ENCODE measurements around the gene TUBA4B. TPM values are rescaled to one million over a fixed set of nuclear protein-coding genes. Genes with fewer than 3 reads are reported as not detected.

Gene TUBA4B
- total and polyA plus RNA-seq, 2 experiments from 2014 or later, result not detected

- peak overlapping the region; percentile 49 for H3K4me2 ChIP-seq (ENCODE audit: unreplicated experiment)
- H2AFZ ChIP-seq, result no peak overlapping the region
- peak overlapping the region; percentile 36 for H3K4me3 ChIP-seq
- 32 to 46% methylated on average over 3 of the region's 3 CpGs for WGBS, 2 experiments (ENCODE audit: low coverage in 1 of 2, low lambda C conversion rate in 2 of 2, missing lambda C conversion rate in 2 of 2)
- peak overlapping the region; percentile 91 for H3K27ac ChIP-seq
- H3F3A ChIP-seq (ENCODE audit: insufficient read depth), result peaks cover 26% of the 10 kb centered on the region
- no peaks in the 10 kb centered on the region for H3K36me3 ChIP-seq (ENCODE audit: low read depth)
- H3K79me2 ChIP-seq (ENCODE audit: insufficient read depth), result no peaks in the 10 kb centered on the region
- H3K4me1 ChIP-seq (ENCODE audit: insufficient read depth), result peaks cover 38% of the 10 kb centered on the region
- H3K9me2 ChIP-seq (ENCODE audit: insufficient read depth), result no peaks in the 10 kb centered on the region
- no peaks in the 10 kb centered on the region for H3K27me3 ChIP-seq (replicated peaks; ENCODE audit: insufficient read depth)
- no peaks in the 10 kb centered on the region for H3K9me3 ChIP-seq (ENCODE audit: low read depth)
- H3K9ac ChIP-seq, result peak overlapping the region; percentile 66
- DNase-seq, result peak; percentile 74
- in situ Hi-C loops (cut with MboI), result no loop called here
- no peak for TF ChIP-seq EZH2phosphoT487 (IDR thresholded peaks at IDR 0.05; ENCODE audit: insufficient read depth, low read depth)
- TF ChIP-seq EZH2 (IDR thresholded peaks at IDR 0.05; ENCODE audit: insufficient read depth, poor library complexity, severe bottlenecking), result no peak
- no peaks in the 10 kb centered on the region for H4K20me1 ChIP-seq (ENCODE audit: insufficient read depth)
Measured at GRCh38 chr2:219273937-219274336, 20.9 kb downstream of the TUBA4B start.

GRCh38 chr2:219274361-219274921 lies 21.4 kb downstream of the TUBA4B start:
- H3K9ac ChIP-seq, result peak overlapping the region; percentile 66
- peak; percentile 97 for DNase-seq
- no peaks in the 10 kb centered on the region for H3K9me3 ChIP-seq (ENCODE audit: low read depth)
- peak overlapping the region; percentile 49 for H3K4me2 ChIP-seq (ENCODE audit: unreplicated experiment)
- no peaks in the 10 kb centered on the region for H3K9me2 ChIP-seq (ENCODE audit: insufficient read depth)
- no peak overlapping the region for H2AFZ ChIP-seq
- H4K20me1 ChIP-seq (ENCODE audit: insufficient read depth), result no peaks in the 10 kb centered on the region
- no peaks in the 10 kb centered on the region for H3K79me2 ChIP-seq (ENCODE audit: insufficient read depth)
- H3K27me3 ChIP-seq (replicated peaks; ENCODE audit: insufficient read depth), result no peaks in the 10 kb centered on the region
- H3K27ac ChIP-seq, result peak overlapping the region; percentile 91
- peaks cover 38% of the 10 kb centered on the region for H3K4me1 ChIP-seq (ENCODE audit: insufficient read depth)
- WGBS, 2 experiments (ENCODE audit: low coverage in 1 of 2, low lambda C conversion rate in 2 of 2, missing lambda C conversion rate in 2 of 2), result 19 to 39% methylated on average over 6 of the region's 6 CpGs
- in situ Hi-C loops (cut with MboI), result no loop called here
- no peak for TF ChIP-seq EZH2 (IDR thresholded peaks at IDR 0.05; ENCODE audit: insufficient read depth, poor library complexity, severe bottlenecking)
- no peak for TF ChIP-seq EZH2phosphoT487 (IDR thresholded peaks at IDR 0.05; ENCODE audit: insufficient read depth, low read depth)
- H3F3A ChIP-seq (ENCODE audit: insufficient read depth), result peaks cover 26% of the 10 kb centered on the region
- H3K4me3 ChIP-seq, result peak overlapping the region; percentile 36
- no peaks in the 10 kb centered on the region for H3K36me3 ChIP-seq (ENCODE audit: low read depth)

- in situ Hi-C loops (cut with MboI), result no loop called here
- Histone ChIP-seq H3K4me1 (ENCODE audit: insufficient read depth) (peaks cover 39% of the 10 kb centered on the region), H3K9me2 (ENCODE audit: insufficient read depth) (no peaks in the 10 kb centered on the region), H3K4me3 (no peak overlapping the region), H3K27ac (peak overlapping the region; percentile 97), H4K20me1 (ENCODE audit: insufficient read depth) (no peaks in the 10 kb centered on the region), H3K36me3 (ENCODE audit: low read depth) (no peaks in the 10 kb centered on the region), H2AFZ (peak overlapping the region; percentile 68), H3K9ac (peak overlapping the region; percentile 97), H3K4me2 (ENCODE audit: unreplicated experiment) (peak overlapping the region; percentile 83), H3K27me3 (replicated peaks; ENCODE audit: insufficient read depth) (no peaks in the 10 kb centered on the region), H3K79me2 (ENCODE audit: insufficient read depth) (peaks cover 15% of the 10 kb centered on the region; the same call in 1 of the 2 replicates), H3K9me3 (ENCODE audit: low read depth) (no peaks in the 10 kb centered on the region), H3F3A (ENCODE audit: insufficient read depth) (peaks cover 26% of the 10 kb centered on the region)
- no peak for TF ChIP-seq EZH2phosphoT487 (IDR thresholded peaks at IDR 0.05; ENCODE audit: insufficient read depth, low read depth)
- TF ChIP-seq EZH2 (IDR thresholded peaks at IDR 0.05; ENCODE audit: insufficient read depth, poor library complexity, severe bottlenecking), result no peak
- peak; percentile 91 for DNase-seq
- 25 to 26% methylated on average over 25 of the region's 25 CpGs for WGBS, 2 experiments (ENCODE audit: low coverage in 1 of 2, low lambda C conversion rate in 2 of 2, missing lambda C conversion rate in 2 of 2)
Measured at GRCh38 chr2:219277703-219278654, 24.9 kb downstream of the TUBA4B start.

GRCh38 chr2:219278655-219279150 lies 25.7 kb downstream of the TUBA4B start:
- peak overlapping the region; percentile 83 for H3K4me2 ChIP-seq (ENCODE audit: unreplicated experiment)
- no peaks in the 10 kb centered on the region for H3K9me3 ChIP-seq (ENCODE audit: low read depth)
- no peaks in the 10 kb centered on the region for H3K9me2 ChIP-seq (ENCODE audit: insufficient read depth)
- peaks cover 22% of the 10 kb centered on the region for H3F3A ChIP-seq (ENCODE audit: insufficient read depth)
- H2AFZ ChIP-seq, result peak overlapping the region; percentile 68; the same call in 1 of the 2 replicates
- WGBS, 2 experiments (ENCODE audit: low coverage in 1 of 2, low lambda C conversion rate in 2 of 2, missing lambda C conversion rate in 2 of 2), result 32 to 56% methylated on average over 6 to 9 of the region's 9 CpGs
- in situ Hi-C loops (cut with MboI), result no loop called here
- peak overlapping the region; percentile 97 for H3K27ac ChIP-seq
- H4K20me1 ChIP-seq (ENCODE audit: insufficient read depth), result no peaks in the 10 kb centered on the region
- H3K27me3 ChIP-seq (replicated peaks; ENCODE audit: insufficient read depth), result no peaks in the 10 kb centered on the region
- DNase-seq, result no peak
- peaks cover 32% of the 10 kb centered on the region for H3K4me1 ChIP-seq (ENCODE audit: insufficient read depth)
- peak overlapping the region; percentile 97 for H3K9ac ChIP-seq
- peak overlapping the region; percentile 60 for H3K4me3 ChIP-seq
- peaks cover 15% of the 10 kb centered on the region; the same call in 1 of the 2 replicates for H3K79me2 ChIP-seq (ENCODE audit: insufficient read depth)
- H3K36me3 ChIP-seq (ENCODE audit: low read depth), result no peaks in the 10 kb centered on the region
- TF ChIP-seq EZH2 (IDR thresholded peaks at IDR 0.05; ENCODE audit: insufficient read depth, poor library complexity, severe bottlenecking) (no peak), EZH2phosphoT487 (IDR thresholded peaks at IDR 0.05; ENCODE audit: insufficient read depth, low read depth) (no peak)

All from GM23248 (cell line).